SK-N-SH (cell line): Measurements from ENCODE around the gene BTBD10. TPM values are rescaled to one million over a fixed set of nuclear protein-coding genes. Genes with fewer than 3 reads are reported as not detected.

Experiments used
- CTCF ChIA-PET: fragments of 300-600, 350-600 bp; formaldehyde crosslinking; extraction: SDS; loops from one replicate; lab custom pipeline; 2021; lab: Yijun Ruan, JAX
- POLR2A ChIA-PET: fragments of 350-600 bp; sonication (Branson Sonifier 250); formaldehyde crosslinking; extraction: SDS; loops from one replicate; lab custom pipeline; 2020; ENCODE audit warnings: antibody characterized with exemption, inconsistent platforms; lab: Yijun Ruan, JAX
- DNase-seq: peaks from one replicate; pipeline ENCODE4 v3.0.0; 2012
- H2AFZ ChIP-seq: fragments of 200-600 bp; sonication (generic); 2 replicates; pipeline ENCODE4 v1.8.1; 2016; ENCODE audit warnings: antibody characterized with exemption, mild to moderate bottlenecking, low read depth
- H3F3A ChIP-seq: fragments of 200-600 bp; sonication (generic); replicated peaks from 2 replicates; pipeline ENCODE3; 2016; ENCODE audit warnings: antibody characterized with exemption, mild to moderate bottlenecking; ENCODE audit not compliant: insufficient read depth
- H3K27ac ChIP-seq, 2 experiments: fragments of 200-500 bp in 1 of 2; fragments of 200-600 bp in 1 of 2; sonication (Bioruptor generic) in 1 of 2; sonication (generic), shearing (Covaris generic) in 1 of 2; 2 replicates each; pipeline versions ENCODE4 v1.5.1 to v1.6.1; 2014 to 2016; ENCODE audit warnings: low read depth in 2 of 2, inconsistent platforms in 1 of 2, low read length in 1 of 2, mild to moderate bottlenecking in 1 of 2, mixed read lengths in 1 of 2
- H3K27me3 ChIP-seq: fragments of 200-600 bp; sonication (generic), shearing (Covaris generic); 2 replicates; pipeline ENCODE4 v1.6.1; 2016; ENCODE audit warnings: mixed run types; ENCODE audit not compliant: insufficient read depth
- H3K36me3 ChIP-seq, 2 experiments: fragments of 200-500 bp in 1 of 2; fragments of 200-600 bp in 1 of 2; sonication (Bioruptor generic) in 1 of 2; sonication (generic) in 1 of 2; replicated peaks in 1 of 2; 2 replicates each; pipeline versions ENCODE3 to v1.5.1; 2014 to 2016; ENCODE audit warnings: low read length in 1 of 2, mild to moderate bottlenecking in 1 of 2; ENCODE audit not compliant: insufficient read depth in 2 of 2, control insufficient read depth in 1 of 2
- H3K4me1 ChIP-seq, 2 experiments: fragments of 200-500 bp in 1 of 2; fragments of 200-600 bp in 1 of 2; sonication (Bioruptor generic) in 1 of 2; sonication (generic), shearing (Covaris generic) in 1 of 2; 2 replicates each; pipeline versions ENCODE4 v1.5.1 to v1.6.1; 2014 to 2016; ENCODE audit warnings: low read depth in 1 of 2, low read length in 1 of 2, mixed run types in 1 of 2; ENCODE audit not compliant: insufficient read depth in 2 of 2, control insufficient read depth in 1 of 2
- H3K4me2 ChIP-seq: fragments of 200-600 bp; sonication (generic), shearing (Covaris generic); 2 replicates; pipeline ENCODE4 v1.6.1; 2017; ENCODE audit warnings: mixed run types
- H3K4me3 ChIP-seq, 2 experiments: fragments of 200-500 bp in 1 of 2; fragments of 200-600 bp in 1 of 2; sonication (Bioruptor generic) in 1 of 2; sonication (generic), shearing (Covaris generic) in 1 of 2; 2 replicates each; pipeline versions ENCODE4 v1.5.1 to v1.8.1; 2014 to 2016; ENCODE audit warnings: low read depth in 2 of 2, inconsistent platforms in 1 of 2, low read length in 1 of 2, mild to moderate bottlenecking in 1 of 2, mixed read lengths in 1 of 2, moderate library complexity in 1 of 2
- H3K79me2 ChIP-seq: fragments of 200-600 bp; sonication (generic); 2 replicates; pipeline ENCODE4 v1.8.1; 2017; ENCODE audit warnings: mild to moderate bottlenecking; ENCODE audit not compliant: insufficient read depth
- H3K9ac ChIP-seq: fragments of 200-600 bp; sonication (generic); 2 replicates; pipeline ENCODE4 v1.6.1; 2017; ENCODE audit warnings: mixed run types
- H3K9me2 ChIP-seq: fragments of 200-600 bp; sonication (generic); 2 replicates; pipeline ENCODE4 v1.6.1; 2017; ENCODE audit warnings: mixed run types
- H3K9me3 ChIP-seq: fragments of 200-600 bp; sonication (generic); 2 replicates; pipeline ENCODE4 v1.6.1; 2017; ENCODE audit warnings: mixed run types, mild to moderate bottlenecking, moderate library complexity
- H4K20me1 ChIP-seq: fragments of 200-600 bp; sonication (generic); 2 replicates; pipeline ENCODE4 v1.6.1; 2017; ENCODE audit warnings: mild to moderate bottlenecking, mixed run types; ENCODE audit not compliant: insufficient read depth
- CHD2 ChIP-seq: fragments of 150-350 bp; IDR thresholded peaks from 2 replicates; pipeline ENCODE4 v1.6.1; 2018; ENCODE audit warnings: low read length; ENCODE audit not compliant: partially characterized antibody
- CTCF ChIP-seq: fragments of 200-600 bp; sonication (generic); IDR thresholded peaks from 2 replicates; pipeline ENCODE4 v1.6.1; 2017; ENCODE audit warnings: antibody characterized with exemption, mild to moderate bottlenecking, moderate library complexity
- ELF1 ChIP-seq: IDR thresholded peaks from 2 replicates; pipeline ENCODE4 v1.4.0; 2012
- EZH2phosphoT487 ChIP-seq: fragments of 200-600 bp; sonication (generic); IDR thresholded peaks from 2 replicates; pipeline ENCODE4 v1.6.1; 2017; ENCODE audit warnings: low read depth, mixed run types, mild to moderate bottlenecking, antibody characterized with exemption, moderate library complexity, borderline replicate concordance
- FOSL2 ChIP-seq: IDR thresholded peaks from 2 replicates; pipeline ENCODE4 v1.4.0; 2012; ENCODE audit warnings: low read depth, mild to moderate bottlenecking, moderate library complexity, borderline replicate concordance
- FOXJ3 ChIP-seq: sonication (generic); formaldehyde crosslinking; IDR thresholded peaks from 2 replicates; pipeline ENCODE4 v1.5.1; 2020; ENCODE audit warnings: mild to moderate bottlenecking, missing genetic modification reagents
- FOXM1 ChIP-seq: IDR thresholded peaks from 2 replicates; pipeline ENCODE4 v1.4.0; 2012; ENCODE audit warnings: low read depth, mild to moderate bottlenecking
- GABPA ChIP-seq: IDR thresholded peaks from 2 replicates; pipeline ENCODE4 v1.4.0; 2012; ENCODE audit warnings: low read depth, mild to moderate bottlenecking
- IRF3 ChIP-seq: fragments of 150-350 bp; IDR thresholded peaks from 2 replicates; pipeline ENCODE4 v1.6.1; 2016; ENCODE audit warnings: mild to moderate bottlenecking, low read depth, low read length
- MEF2A ChIP-seq: IDR thresholded peaks from 2 replicates; pipeline ENCODE4 v1.4.0; 2012; ENCODE audit warnings: low read depth, borderline replicate concordance
- NFIC ChIP-seq: IDR thresholded peaks from 2 replicates; pipeline ENCODE4 v1.4.0; 2012; ENCODE audit warnings: borderline replicate concordance
- RAD21 ChIP-seq: IDR thresholded peaks from 2 replicates; pipeline ENCODE4 v1.6.1; 2012; ENCODE audit warnings: mild to moderate bottlenecking, low read length
- RXRA ChIP-seq: IDR thresholded peaks from 2 replicates; pipeline ENCODE4 v1.4.0; 2012; ENCODE audit warnings: low read depth, mild to moderate bottlenecking, borderline replicate concordance
- TAF1 ChIP-seq: IDR thresholded peaks from 2 replicates; pipeline ENCODE4 v1.6.1; 2012; ENCODE audit warnings: low read depth, mild to moderate bottlenecking, low read length, moderate library complexity, borderline replicate concordance
- TCF12 ChIP-seq: IDR thresholded peaks from 2 replicates; pipeline ENCODE4 v1.4.0; 2012
- USF1 ChIP-seq: IDR thresholded peaks from 2 replicates; pipeline ENCODE4 v1.4.0; 2012; ENCODE audit warnings: low read depth, borderline replicate concordance
- USF2 ChIP-seq: fragments of 150-350 bp; IDR thresholded peaks from 2 replicates; pipeline ENCODE4 v1.6.1; 2017; ENCODE audit warnings: antibody characterized with exemption, low read length, low read depth, borderline replicate concordance
- ZBTB33 ChIP-seq: IDR thresholded peaks from 2 replicates; pipeline ENCODE4 v1.4.0; 2012; ENCODE audit warnings: low read depth, borderline replicate concordance
- WGBS: methylation state at CpG from one replicate; pipeline ENCODE4 v1.1.6; 2017; ENCODE audit warnings: low lambda C conversion rate; 5-methylcytosine and 5-hydroxymethylcytosine counted together
- polyA plus RNA-seq, 3 experiments: library from polyadenylated mRNA; depleted of rRNA; stranded (reverse); fragments of >200 nt; gene quantifications; 2 replicates each; pipeline ENCODE4 v1.2.3, GENCODE V29; 2012

The BTBD10 gene
- polyA plus RNA-seq, 1 of the 3 experiments (the other 2 are of a cell fraction) = 23.0 TPM

- ChIA-PET POLR2A (no interaction called here), CTCF (interaction anchor here (1.3 to 12.9 kb wide), 6 partner anchors 9 to 184 kb away, joined by 3 to 237 read pairs (median 7); no protein-coding TSS in a partner anchor)
- H4K20me1 ChIP-seq = no peaks in the 10 kb centered on the region
- no peak overlapping the region for H3K9ac ChIP-seq
- peaks cover 3 to 13% of the 10 kb centered on the region in 2 experiments for H3K36me3 ChIP-seq
- H3K27ac ChIP-seq = no peak overlapping the region
- no peaks in the 10 kb centered on the region for H3K9me3 ChIP-seq
- H3K4me1 ChIP-seq = no peaks in the 10 kb centered on the region; a peak in 1 of 4 replicates
- H3F3A ChIP-seq = no peaks in the 10 kb centered on the region
- DNase-seq = no peak
- 85% methylated on average over 6 of the region's 6 CpGs for WGBS
- no peak overlapping the region for H3K4me2 ChIP-seq
- H3K79me2 ChIP-seq = no peaks in the 10 kb centered on the region
- no peak overlapping the region for H3K4me3 ChIP-seq
- no peak overlapping the region for H2AFZ ChIP-seq
- no peaks in the 10 kb centered on the region for H3K27me3 ChIP-seq
- no peaks in the 10 kb centered on the region for H3K9me2 ChIP-seq
- TF ChIP-seq FOSL2 (no peak), IRF3 (no peak), ZBTB33 (no peak), ELF1 (no peak), RXRA (no peak), USF1 (no peak), TAF1 (no peak), FOXJ3 (no peak), EZH2phosphoT487 (no peak)
- TF ChIP-seq, all 33 proteins: peak for 0
Measured at GRCh38 chr11:13352711-13353110, 110.3 kb downstream of the BTBD10 start.

- Histone ChIP-seq H3K4me1 (no peaks in the 10 kb centered on the region; a peak in 1 of 4 replicates), H2AFZ (no peak overlapping the region), H4K20me1 (no peaks in the 10 kb centered on the region), H3K79me2 (no peaks in the 10 kb centered on the region), H3K27me3 (no peaks in the 10 kb centered on the region), H3K9ac (no peak overlapping the region), H3F3A (no peaks in the 10 kb centered on the region), H3K36me3 (peaks cover 3% of the 10 kb centered on the region in 2 experiments), H3K9me3 (no peaks in the 10 kb centered on the region), H3K27ac (no peak overlapping the region), H3K4me2 (no peak overlapping the region), H3K9me2 (no peaks in the 10 kb centered on the region), H3K4me3 (no peak overlapping the region)
- CTCF ChIA-PET = interaction anchor here (0.6 to 12.9 kb wide), 5 partner anchors 10 to 138 kb away, joined by 3 to 237 read pairs (median 4); no protein-coding TSS in a partner anchor
- DNase-seq = no peak
- POLR2A ChIA-PET = no interaction called here
- 97% methylated on average over 6 of the region's 6 CpGs for WGBS
- TF ChIP-seq RXRA = no peak
- no peak for TF ChIP-seq RAD21
- no peak for TF ChIP-seq GABPA
- TF ChIP-seq MEF2A = no peak
- TF ChIP-seq FOXM1 = no peak
- TF ChIP-seq USF2 = no peak
- no peak for TF ChIP-seq CHD2
- no peak for TF ChIP-seq TCF12
- no peak for TF ChIP-seq CTCF
- no peak for TF ChIP-seq ZBTB33
- TF ChIP-seq NFIC = no peak
- TF ChIP-seq USF1 = no peak
Measured at GRCh38 chr11:13349581-13349980, 113.4 kb downstream of the BTBD10 start.
